Measurements from ENCODE around the gene IGLL5.

Gene IGLL5

GRCh38 chr22:22895776-22896445, 8.3 kb downstream of the IGLL5 start:
- Histone ChIP-seq H3K27ac (ENCODE audit: low read depth, low read length) (no peak overlapping the region), H3K27me3 (ENCODE audit: control insufficient read depth, low read length) (no peaks in the 10 kb centered on the region), H3K36me3 (ENCODE audit: control insufficient read depth, low read length) (no peaks in the 10 kb centered on the region), H3K4me1 (ENCODE audit: control insufficient read depth, low read length) (no peaks in the 10 kb centered on the region), H3K79me2 (ENCODE audit: control insufficient read depth, low read length) (no peaks in the 10 kb centered on the region), H4K20me1 (ENCODE audit: control insufficient read depth, insufficient read depth, low read depth, low read length) (no peaks in the 10 kb centered on the region), H3F3A (ENCODE audit: control insufficient read depth, insufficient read depth) (no peaks in the 10 kb centered on the region), H3K9me2 (replicated peaks; ENCODE audit: control insufficient read depth, low read length) (no peaks in the 10 kb centered on the region), H3K4me3 (ENCODE audit: low read length) (no peak overlapping the region), H3K4me2 (ENCODE audit: low read length) (no peak overlapping the region), H3K9me3 (ENCODE audit: control insufficient read depth, insufficient read depth, low read length) (no peaks in the 10 kb centered on the region)
- TF ChIP-seq CTCF (IDR thresholded peaks at IDR 0.05; ENCODE audit: low read depth, low read length, poor library complexity, severe bottlenecking), result no peak
- TF ChIP-seq EZH2phosphoT487 (IDR thresholded peaks at IDR 0.05; ENCODE audit: borderline replicate concordance, low read length), result no peak

- no peaks in the 10 kb centered on the region for H4K20me1 ChIP-seq (ENCODE audit: control insufficient read depth, insufficient read depth, low read depth, low read length)
- H3K27me3 ChIP-seq (ENCODE audit: control insufficient read depth, low read length), result no peaks in the 10 kb centered on the region
- no peaks in the 10 kb centered on the region for H3K4me1 ChIP-seq (ENCODE audit: control insufficient read depth, low read length)
These were observed 9.0 kb downstream of the IGLL5 start for GRCh38 chr22:22896601-22897000.

GRCh38 chr22:22897091-22897490, 9.5 kb downstream of the IGLL5 start:
- Histone ChIP-seq H4K20me1 (ENCODE audit: control insufficient read depth, insufficient read depth, low read depth, low read length) (no peaks in the 10 kb centered on the region), H3K27me3 (ENCODE audit: control insufficient read depth, low read length) (no peaks in the 10 kb centered on the region), H3K36me3 (ENCODE audit: control insufficient read depth, low read length) (no peaks in the 10 kb centered on the region), H3K9me3 (ENCODE audit: control insufficient read depth, insufficient read depth, low read length) (no peaks in the 10 kb centered on the region), H3K4me1 (ENCODE audit: control insufficient read depth, low read length) (no peaks in the 10 kb centered on the region), H3K27ac (ENCODE audit: low read depth, low read length) (no peak overlapping the region), H3K9me2 (replicated peaks; ENCODE audit: control insufficient read depth, low read length) (no peaks in the 10 kb centered on the region), H3K4me3 (ENCODE audit: low read length) (no peak overlapping the region), H3K79me2 (ENCODE audit: control insufficient read depth, low read length) (no peaks in the 10 kb centered on the region), H3F3A (ENCODE audit: control insufficient read depth, insufficient read depth) (no peaks in the 10 kb centered on the region), H3K4me2 (ENCODE audit: low read length) (no peak overlapping the region)
- TF ChIP-seq EZH2phosphoT487 (IDR thresholded peaks at IDR 0.05; ENCODE audit: borderline replicate concordance, low read length) (no peak), CTCF (IDR thresholded peaks at IDR 0.05; ENCODE audit: low read depth, low read length, poor library complexity, severe bottlenecking) (no peak)

More at GRCh38 chr22:22896601-22897000, 9.0 kb downstream of the IGLL5 start:
- Histone ChIP-seq H3K4me3 (ENCODE audit: low read length) (no peak overlapping the region), H3F3A (ENCODE audit: control insufficient read depth, insufficient read depth) (no peaks in the 10 kb centered on the region), H3K79me2 (ENCODE audit: control insufficient read depth, low read length) (no peaks in the 10 kb centered on the region), H3K36me3 (ENCODE audit: control insufficient read depth, low read length) (no peaks in the 10 kb centered on the region), H3K4me2 (ENCODE audit: low read length) (no peak overlapping the region), H3K9me2 (replicated peaks; ENCODE audit: control insufficient read depth, low read length) (no peaks in the 10 kb centered on the region), H3K27ac (ENCODE audit: low read depth, low read length) (no peak overlapping the region), H3K9me3 (ENCODE audit: control insufficient read depth, insufficient read depth, low read length) (no peaks in the 10 kb centered on the region)
- TF ChIP-seq EZH2phosphoT487 (IDR thresholded peaks at IDR 0.05; ENCODE audit: borderline replicate concordance, low read length) (no peak), CTCF (IDR thresholded peaks at IDR 0.05; ENCODE audit: low read depth, low read length, poor library complexity, severe bottlenecking) (no peak)

Data from DOHH2 (cell line).